HFF-Myc (cell line): ENCODE measurements around the gene IGIP.

Experiments
- DNase-seq: peaks from one replicate; pipeline ENCODE4 v3.0.0-alpha.2; 2011; ENCODE audit warnings: low read depth; ENCODE audit errors: extremely low read depth
- H3K4me3 ChIP-seq: replicated peaks from 2 replicates; pipeline ENCODE4 v1.5.1; 2011; ENCODE audit warnings: low read depth, mild to moderate bottlenecking, control low read depth, low read length
- TF ChIP-seq, protein P1 (sequence below): IDR thresholded peaks from 2 replicates; pipeline ENCODE4 v1.5.1; 2012; ENCODE audit warnings: mild to moderate bottlenecking, low read depth, low read length, control low read depth; ENCODE audit errors: missing control alignments

Gene IGIP

DNA sequence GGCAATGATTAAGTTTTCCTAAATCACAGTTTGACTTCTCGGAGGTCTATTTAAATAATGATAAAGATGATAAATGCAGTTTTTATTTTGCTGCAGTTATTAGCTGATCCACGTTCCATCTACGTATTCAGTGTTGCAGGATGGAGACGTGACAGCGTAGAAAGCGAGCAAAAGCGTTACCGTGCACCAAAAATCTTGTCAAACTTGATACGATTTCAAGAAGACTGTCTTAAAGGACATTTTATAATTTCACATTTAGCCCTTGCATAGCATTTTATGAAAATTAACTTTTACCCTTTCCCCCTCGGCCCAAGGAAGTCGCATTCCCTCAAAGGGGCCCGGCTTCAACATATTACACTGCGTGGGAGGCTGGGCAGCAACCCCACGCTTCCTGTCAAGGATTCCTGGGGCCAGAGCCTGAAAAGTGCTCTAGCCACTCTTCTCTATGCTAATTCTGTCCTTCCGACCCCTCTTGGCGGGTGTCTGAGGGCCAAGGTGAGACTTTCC, 18.9 kb upstream of the IGIP start:
- H3K4me3 ChIP-seq: peak overlapping the region; percentile 65
- TF ChIP-seq, protein P1, sequence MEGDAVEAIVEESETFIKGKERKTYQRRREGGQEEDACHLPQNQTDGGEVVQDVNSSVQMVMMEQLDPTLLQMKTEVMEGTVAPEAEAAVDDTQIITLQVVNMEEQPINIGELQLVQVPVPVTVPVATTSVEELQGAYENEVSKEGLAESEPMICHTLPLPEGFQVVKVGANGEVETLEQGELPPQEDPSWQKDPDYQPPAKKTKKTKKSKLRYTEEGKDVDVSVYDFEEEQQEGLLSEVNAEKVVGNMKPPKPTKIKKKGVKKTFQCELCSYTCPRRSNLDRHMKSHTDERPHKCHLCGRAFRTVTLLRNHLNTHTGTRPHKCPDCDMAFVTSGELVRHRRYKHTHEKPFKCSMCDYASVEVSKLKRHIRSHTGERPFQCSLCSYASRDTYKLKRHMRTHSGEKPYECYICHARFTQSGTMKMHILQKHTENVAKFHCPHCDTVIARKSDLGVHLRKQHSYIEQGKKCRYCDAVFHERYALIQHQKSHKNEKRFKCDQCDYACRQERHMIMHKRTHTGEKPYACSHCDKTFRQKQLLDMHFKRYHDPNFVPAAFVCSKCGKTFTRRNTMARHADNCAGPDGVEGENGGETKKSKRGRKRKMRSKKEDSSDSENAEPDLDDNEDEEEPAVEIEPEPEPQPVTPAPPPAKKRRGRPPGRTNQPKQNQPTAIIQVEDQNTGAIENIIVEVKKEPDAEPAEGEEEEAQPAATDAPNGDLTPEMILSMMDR: no peak
- DNase-seq: no peak

- TF ChIP-seq, protein P1: no peak
- DNase-seq: peak; percentile 75
Observed at GRCh38 chr5:140107312-140108092, 18.2 kb upstream of the IGIP start.

DNA sequence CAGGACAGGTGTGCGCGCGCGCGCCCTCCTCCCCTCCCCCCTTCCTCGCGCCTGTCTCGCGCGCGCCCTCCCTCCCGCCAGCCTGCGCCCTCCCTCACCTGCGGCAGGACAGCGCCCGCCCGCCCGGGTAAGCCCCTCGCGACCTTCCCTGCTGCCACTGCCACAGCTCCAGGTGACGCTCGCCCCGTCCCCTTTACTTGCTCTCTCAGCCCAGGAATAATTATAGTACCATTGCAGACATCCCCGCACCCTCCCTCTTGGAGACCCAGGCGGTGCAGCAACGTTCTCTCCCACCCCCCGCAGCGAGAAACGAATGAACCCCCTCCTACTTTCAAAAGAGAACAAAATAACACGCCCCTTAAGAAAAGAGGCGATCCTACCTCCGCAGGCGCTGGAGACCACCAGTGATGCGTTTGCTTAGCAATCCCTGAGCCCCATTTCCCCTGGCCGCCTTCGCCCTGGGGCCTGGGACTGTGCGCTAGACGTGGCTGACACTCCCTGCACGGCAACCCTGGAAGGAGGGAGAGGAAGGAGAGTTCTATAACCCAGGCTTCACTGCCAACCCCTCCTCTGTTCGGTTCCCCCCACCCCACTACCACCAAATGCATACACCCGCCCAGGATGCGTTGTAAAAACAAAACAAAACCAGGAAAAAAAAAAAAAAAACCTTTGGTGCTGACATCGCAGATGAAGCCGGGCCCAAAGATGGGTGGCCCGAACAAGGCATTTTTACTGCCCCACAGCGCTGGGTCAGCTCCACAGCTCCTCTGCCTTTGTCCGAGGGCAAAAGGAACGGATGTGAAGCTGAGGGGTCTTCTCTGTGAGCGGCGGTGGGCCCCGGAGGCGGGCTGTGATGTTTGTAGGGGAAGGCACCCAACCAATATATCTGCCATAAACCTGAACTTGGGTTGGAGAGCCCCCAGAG, 17.4 kb upstream of the IGIP start:
- H3K4me3 ChIP-seq: peak overlapping the region; percentile 65
- DNase-seq: no peak
- TF ChIP-seq, protein P1: no peak

More at GRCh38 chr5:140107312-140108092, 18.2 kb upstream of the IGIP start:
- H3K4me3 ChIP-seq: peak overlapping the region; percentile 65

- DNase-seq: no peak
- H3K4me3 ChIP-seq: peak overlapping the region; percentile 65
- TF ChIP-seq, protein P1: no peak
Observed at GRCh38 chr5:140109018-140109758, 16.5 kb upstream of the IGIP start.

- no peak overlapping the region; the same call in 1 of the 2 replicates for H3K4me3 ChIP-seq
- TF ChIP-seq, protein P1: no peak
- DNase-seq: no peak
Observed at GRCh38 chr5:140109759-140110645, 15.7 kb upstream of the IGIP start.
